CD4-positive, alpha-beta T cell (primary cell): Measurements from ENCODE around the gene EDA2R. TPM values are rescaled to one million over a fixed set of nuclear protein-coding genes. Genes with fewer than 3 reads are reported as not detected.

Source experiments
- ATAC-seq: fragments of 200-7000 bp; cut with Tn5 transposase; one replicate; pipeline ENCODE4 v1.10.0; 2022; ENCODE audit warnings: mild to moderate bottlenecking; ENCODE audit not compliant: poor library complexity
- CTCF ChIA-PET: fragments of 350-600 bp; sonication (Branson Sonifier 250); formaldehyde crosslinking; loops from one replicate; lab custom pipeline; 2021; ENCODE audit warnings: antibody characterized with exemption, inconsistent platforms; lab: Charles Lee
- POLR2A ChIA-PET: fragments of 350-600 bp; sonication (Branson Sonifier 250); formaldehyde crosslinking; loops from one replicate; lab custom pipeline; 2021; ENCODE audit warnings: antibody characterized with exemption, inconsistent platforms; lab: Charles Lee
- DNase-seq, 14 experiments: peaks; one replicate each; pipeline ENCODE4 v3.0.0-alpha.2; 2013 to 2020; ENCODE audit warnings: mixed read lengths in 2 of 14
- H3K27ac ChIP-seq, 2 donors: one replicate each; pipeline versions ENCODE4 v1.5.1 to v1.7.0; 2013; ENCODE audit warnings: low read length in 2 of 2, low read depth in 1 of 2, mild to moderate bottlenecking in 1 of 2
- H3K27me3 ChIP-seq, 2 experiments: 1 replicate in 1 of 2; 2 replicates in 1 of 2; pipeline versions ENCODE4 v1.6.1 to v1.7.0; 2013; ENCODE audit warnings: low read length in 2 of 2, control low read depth in 1 of 2, mild to moderate bottlenecking in 1 of 2, moderate library complexity in 1 of 2; ENCODE audit not compliant: insufficient read depth in 2 of 2, control insufficient read depth in 1 of 2
- H3K36me3 ChIP-seq: one replicate; pipeline ENCODE4 v1.6.1; 2013; ENCODE audit warnings: low read length, control low read depth; ENCODE audit not compliant: insufficient read depth
- H3K4me1 ChIP-seq: one replicate; pipeline ENCODE4 v1.6.1; 2013; ENCODE audit warnings: low read length, control low read depth; ENCODE audit not compliant: insufficient read depth
- H3K4me3 ChIP-seq: one replicate; pipeline ENCODE4 v1.5.1; 2013; ENCODE audit warnings: mild to moderate bottlenecking, low read length, moderate library complexity
- H3K9me3 ChIP-seq, 2 experiments: 1 replicate in 1 of 2; 2 replicates in 1 of 2; pipeline versions ENCODE4 v1.6.1 to v1.7.0; 2013; ENCODE audit warnings: low read length in 2 of 2, mild to moderate bottlenecking in 2 of 2, control low read depth in 1 of 2, moderate library complexity in 1 of 2; ENCODE audit not compliant: control insufficient read depth in 1 of 2, insufficient read depth in 1 of 2
- H3K27ac Mint-ChIP-seq: one replicate; pipeline ENCODE4 v1.8.0; 2020; ENCODE audit warnings: mixed read lengths
- H3K27me3 Mint-ChIP-seq: one replicate; pipeline ENCODE4 v1.8.0; 2021; ENCODE audit warnings: mixed read lengths
- H3K36me3 Mint-ChIP-seq: one replicate; pipeline ENCODE4 v1.8.0; 2021; ENCODE audit warnings: low read depth, mixed read lengths
- H3K4me1 Mint-ChIP-seq: one replicate; pipeline ENCODE4 v1.8.0; 2021; ENCODE audit warnings: low read depth, mixed read lengths
- H3K4me3 Mint-ChIP-seq: one replicate; pipeline ENCODE4 v1.8.0; 2020; ENCODE audit warnings: mild to moderate bottlenecking, mixed read lengths
- H3K9me3 Mint-ChIP-seq: one replicate; pipeline ENCODE4 v1.8.0; 2020; ENCODE audit warnings: mixed read lengths
- intact Hi-C, 2 experiments: fragments of 100-400 bp; cut with DNase I in 1 of 2; cut with micrococcal nuclease in 1 of 2; formaldehyde crosslinking; loops; one replicate each; pipeline versions ENCODE4 v1.15.1 to v1.9.0; 2023 to 2025; cut with DNase I, micrococcal nuclease
- total RNA-seq, 174 experiments: library from RNA in 2 of 174; stranded (reverse) in 2 of 174; gene quantifications; one replicate each; pipeline ENCODE4 v1.2.3 and lab custom pipeline; 2021 to 2026
- TF ChIP-seq, protein P1 (sequence below): fragments of 200-600 bp; IDR thresholded peaks from one replicate; pipeline ENCODE4 v1.8.0; 2022; ENCODE audit warnings: antibody characterized with exemption, mild to moderate bottlenecking

The EDA2R gene
- total RNA-seq, 2 experiments from 2014 or later = 0.17 TPM; not detected in 1

- DNase-seq (no peak), ATAC-seq (no peak)
- Histone ChIP-seq H3K27me3 (no peaks in the 10 kb centered on the region), H3K36me3 (no peaks in the 10 kb centered on the region), H3K27ac (no peak overlapping the region), H3K9me3 (no peaks in the 10 kb centered on the region), H3K4me3 (no peak overlapping the region), H3K4me1 (no peaks in the 10 kb centered on the region)
- H3K36me3 Mint-ChIP-seq = no peaks in the 10 kb centered on the region
- no peaks in the 10 kb centered on the region for H3K4me1 Mint-ChIP-seq
- no peak overlapping the region for H3K27ac Mint-ChIP-seq
- no peak overlapping the region for H3K4me3 Mint-ChIP-seq
- ChIA-PET CTCF (no interaction called here), POLR2A (no interaction called here)
- TF ChIP-seq, protein P1, sequence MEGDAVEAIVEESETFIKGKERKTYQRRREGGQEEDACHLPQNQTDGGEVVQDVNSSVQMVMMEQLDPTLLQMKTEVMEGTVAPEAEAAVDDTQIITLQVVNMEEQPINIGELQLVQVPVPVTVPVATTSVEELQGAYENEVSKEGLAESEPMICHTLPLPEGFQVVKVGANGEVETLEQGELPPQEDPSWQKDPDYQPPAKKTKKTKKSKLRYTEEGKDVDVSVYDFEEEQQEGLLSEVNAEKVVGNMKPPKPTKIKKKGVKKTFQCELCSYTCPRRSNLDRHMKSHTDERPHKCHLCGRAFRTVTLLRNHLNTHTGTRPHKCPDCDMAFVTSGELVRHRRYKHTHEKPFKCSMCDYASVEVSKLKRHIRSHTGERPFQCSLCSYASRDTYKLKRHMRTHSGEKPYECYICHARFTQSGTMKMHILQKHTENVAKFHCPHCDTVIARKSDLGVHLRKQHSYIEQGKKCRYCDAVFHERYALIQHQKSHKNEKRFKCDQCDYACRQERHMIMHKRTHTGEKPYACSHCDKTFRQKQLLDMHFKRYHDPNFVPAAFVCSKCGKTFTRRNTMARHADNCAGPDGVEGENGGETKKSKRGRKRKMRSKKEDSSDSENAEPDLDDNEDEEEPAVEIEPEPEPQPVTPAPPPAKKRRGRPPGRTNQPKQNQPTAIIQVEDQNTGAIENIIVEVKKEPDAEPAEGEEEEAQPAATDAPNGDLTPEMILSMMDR = no peak
- H3K27me3 Mint-ChIP-seq = no peaks in the 10 kb centered on the region
- no peaks in the 10 kb centered on the region for H3K9me3 Mint-ChIP-seq
- intact Hi-C loops = no loop called here
Observed at GRCh38 chrX:66633541-66633940, 5.3 kb downstream of the EDA2R start.

- H3K4me1 Mint-ChIP-seq = no peaks in the 10 kb centered on the region
- no peaks in the 10 kb centered on the region for H3K36me3 Mint-ChIP-seq
- H3K27ac Mint-ChIP-seq = no peak overlapping the region
- no peaks in the 10 kb centered on the region for H3K27me3 ChIP-seq
- intact Hi-C loops = no loop called here
- ChIA-PET POLR2A (no interaction called here), CTCF (no interaction called here)
- H3K27ac ChIP-seq = no peak overlapping the region
- H3K27me3 Mint-ChIP-seq = no peaks in the 10 kb centered on the region
- DNase-seq = no peak
- H3K4me1 ChIP-seq = no peaks in the 10 kb centered on the region
- no peaks in the 10 kb centered on the region for H3K9me3 Mint-ChIP-seq
- ATAC-seq = no peak
- no peaks in the 10 kb centered on the region for H3K36me3 ChIP-seq
- TF ChIP-seq, protein P1 = no peak
- H3K9me3 ChIP-seq = no peaks in the 10 kb centered on the region
- no peak overlapping the region for H3K4me3 Mint-ChIP-seq
- no peak overlapping the region for H3K4me3 ChIP-seq
Observed at GRCh38 chrX:66632981-66633380, 5.9 kb downstream of the EDA2R start.

- Mint-ChIP-seq H3K27ac (no peak overlapping the region), H3K27me3 (no peaks in the 10 kb centered on the region), H3K9me3 (no peaks in the 10 kb centered on the region), H3K4me1 (no peaks in the 10 kb centered on the region), H3K36me3 (no peaks in the 10 kb centered on the region), H3K4me3 (no peak overlapping the region)
- Histone ChIP-seq H3K9me3 (no peaks in the 10 kb centered on the region), H3K4me3 (no peak overlapping the region), H3K27ac (no peak overlapping the region), H3K27me3 (no peaks in the 10 kb centered on the region), H3K4me1 (no peaks in the 10 kb centered on the region), H3K36me3 (no peaks in the 10 kb centered on the region)
- TF ChIP-seq, protein P1 = no peak
- POLR2A ChIA-PET = no interaction called here
- ATAC-seq (no peak), DNase-seq (no peak)
- CTCF ChIA-PET = no interaction called here
- intact Hi-C loops = no loop called here
Observed at GRCh38 chrX:66632473-66632872, 6.4 kb downstream of the EDA2R start.
